Erythroblast (primary cell): ENCODE results near the gene EPHB2.

Experiments
- DNase-seq, 2 experiments: peaks; one replicate each; lab custom pipeline; 2025; lab: John Stamatoyannopoulos, UW
- GATA1 ChIP-seq: IDR thresholded peaks from 2 replicates; pipeline ENCODE4 v1.6.1; 2011; ENCODE audit warnings: low read depth, mild to moderate bottlenecking, control low read depth, low read length, moderate library complexity
- POLR2A ChIP-seq: IDR thresholded peaks from 2 replicates; pipeline ENCODE4 v1.6.1; 2011; ENCODE audit warnings: mild to moderate bottlenecking, low read length

The EPHB2 gene

GRCh38 chr1:22722901-22723550, 12.4 kb downstream of the EPHB2 start:
- TF ChIP-seq GATA1 (no peak), POLR2A (no peak)
- DNase-seq, result no peak

GRCh38 chr1:22727873-22728272, 17.2 kb downstream of the EPHB2 start:
- TF ChIP-seq POLR2A, result no peak

GRCh38 chr1:22728751-22729399, 18.2 kb downstream of the EPHB2 start:
- TF ChIP-seq POLR2A, result no peak
- TF ChIP-seq GATA1, result no peak
- no peak for DNase-seq

More at GRCh38 chr1:22727873-22728272, 17.2 kb downstream of the EPHB2 start:
- DNase-seq, result no peak

GRCh38 chr1:22729400-22729773, 18.7 kb downstream of the EPHB2 start:
- DNase-seq, result no peak
- TF ChIP-seq GATA1 (no peak), POLR2A (no peak)

- TF ChIP-seq GATA1 (no peak), POLR2A (no peak)
Observed at GRCh38 chr1:22729912-22730311, 19.3 kb downstream of the EPHB2 start.

GRCh38 chr1:22731924-22732720, 21.5 kb downstream of the EPHB2 start:
- TF ChIP-seq GATA1 (no peak), POLR2A (no peak)
- DNase-seq, result peak in 1 of 2 experiments; percentile 21

More at GRCh38 chr1:22729912-22730311, 19.3 kb downstream of the EPHB2 start:
- no peak for DNase-seq

- DNase-seq, result no peak
- TF ChIP-seq POLR2A (no peak), GATA1 (no peak)
Observed at GRCh38 chr1:22733643-22734042, 23.0 kb downstream of the EPHB2 start.

- TF ChIP-seq GATA1 (no peak), POLR2A (no peak)
Observed at GRCh38 chr1:22736501-22737080, 26.0 kb downstream of the EPHB2 start.

GRCh38 chr1:22737374-22738068, 26.9 kb downstream of the EPHB2 start:
- TF ChIP-seq GATA1 (no peak), POLR2A (no peak)
- no peak for DNase-seq

More at GRCh38 chr1:22736501-22737080, 26.0 kb downstream of the EPHB2 start:
- no peak for DNase-seq

- TF ChIP-seq GATA1, result no peak
- TF ChIP-seq POLR2A, result no peak
- DNase-seq, result no peak
Observed at GRCh38 chr1:22738069-22738435, 27.4 kb downstream of the EPHB2 start.

- DNase-seq, result no peak
- TF ChIP-seq GATA1 (no peak), POLR2A (no peak)
Observed at GRCh38 chr1:22738522-22738921, 27.9 kb downstream of the EPHB2 start.

- no peak for DNase-seq
- TF ChIP-seq POLR2A (no peak), GATA1 (no peak)
Observed at GRCh38 chr1:22739648-22740385, 29.2 kb downstream of the EPHB2 start.
